GM12874 (cell line): ENCODE results near the gene B3GALT5.

Experiments used
- TF ChIP-seq, protein P1 (sequence below): IDR thresholded peaks from 2 replicates; pipeline ENCODE4 v1.5.1; 2011; ENCODE audit warnings: low read depth, mild to moderate bottlenecking, control low read depth, low read length, moderate library complexity; ENCODE audit not compliant: insufficient read depth

Gene B3GALT5

DNA sequence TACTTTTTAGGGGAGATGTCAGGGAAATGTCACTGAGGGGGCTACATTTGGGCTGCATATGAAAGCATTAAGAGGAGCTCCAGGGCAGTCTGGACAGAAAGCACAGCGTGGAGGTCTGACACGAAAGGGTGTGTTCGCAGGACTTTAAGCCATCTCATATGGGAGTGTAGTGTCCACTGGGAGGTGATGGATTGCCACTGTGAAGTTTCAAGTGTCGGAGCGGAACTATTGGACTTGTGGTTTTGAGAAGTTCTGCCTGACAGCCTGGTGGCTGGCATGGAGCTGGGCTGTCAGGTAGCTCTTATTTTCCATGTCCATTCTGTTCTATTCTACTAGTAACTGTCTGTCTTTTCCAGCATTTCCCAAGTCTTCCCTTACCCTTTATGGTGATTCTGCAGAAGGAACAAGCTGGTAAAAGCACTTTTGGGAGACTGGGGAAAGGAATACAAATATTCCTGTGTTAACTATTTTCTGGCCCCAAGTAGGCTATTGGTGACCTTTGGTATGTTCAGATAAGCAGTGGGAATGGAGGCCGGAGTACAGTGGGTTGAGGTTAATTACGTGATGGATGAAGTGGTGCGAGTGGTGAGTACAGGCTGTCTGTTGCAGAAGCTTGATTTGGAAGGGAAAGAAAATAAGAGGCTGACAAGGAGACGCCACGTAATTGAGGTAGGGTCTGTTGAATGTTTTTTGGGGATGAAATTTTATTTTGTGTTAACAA, 19.3 kb downstream of the B3GALT5 start:
- TF ChIP-seq, protein P1, sequence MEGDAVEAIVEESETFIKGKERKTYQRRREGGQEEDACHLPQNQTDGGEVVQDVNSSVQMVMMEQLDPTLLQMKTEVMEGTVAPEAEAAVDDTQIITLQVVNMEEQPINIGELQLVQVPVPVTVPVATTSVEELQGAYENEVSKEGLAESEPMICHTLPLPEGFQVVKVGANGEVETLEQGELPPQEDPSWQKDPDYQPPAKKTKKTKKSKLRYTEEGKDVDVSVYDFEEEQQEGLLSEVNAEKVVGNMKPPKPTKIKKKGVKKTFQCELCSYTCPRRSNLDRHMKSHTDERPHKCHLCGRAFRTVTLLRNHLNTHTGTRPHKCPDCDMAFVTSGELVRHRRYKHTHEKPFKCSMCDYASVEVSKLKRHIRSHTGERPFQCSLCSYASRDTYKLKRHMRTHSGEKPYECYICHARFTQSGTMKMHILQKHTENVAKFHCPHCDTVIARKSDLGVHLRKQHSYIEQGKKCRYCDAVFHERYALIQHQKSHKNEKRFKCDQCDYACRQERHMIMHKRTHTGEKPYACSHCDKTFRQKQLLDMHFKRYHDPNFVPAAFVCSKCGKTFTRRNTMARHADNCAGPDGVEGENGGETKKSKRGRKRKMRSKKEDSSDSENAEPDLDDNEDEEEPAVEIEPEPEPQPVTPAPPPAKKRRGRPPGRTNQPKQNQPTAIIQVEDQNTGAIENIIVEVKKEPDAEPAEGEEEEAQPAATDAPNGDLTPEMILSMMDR, result no peak

DNA sequence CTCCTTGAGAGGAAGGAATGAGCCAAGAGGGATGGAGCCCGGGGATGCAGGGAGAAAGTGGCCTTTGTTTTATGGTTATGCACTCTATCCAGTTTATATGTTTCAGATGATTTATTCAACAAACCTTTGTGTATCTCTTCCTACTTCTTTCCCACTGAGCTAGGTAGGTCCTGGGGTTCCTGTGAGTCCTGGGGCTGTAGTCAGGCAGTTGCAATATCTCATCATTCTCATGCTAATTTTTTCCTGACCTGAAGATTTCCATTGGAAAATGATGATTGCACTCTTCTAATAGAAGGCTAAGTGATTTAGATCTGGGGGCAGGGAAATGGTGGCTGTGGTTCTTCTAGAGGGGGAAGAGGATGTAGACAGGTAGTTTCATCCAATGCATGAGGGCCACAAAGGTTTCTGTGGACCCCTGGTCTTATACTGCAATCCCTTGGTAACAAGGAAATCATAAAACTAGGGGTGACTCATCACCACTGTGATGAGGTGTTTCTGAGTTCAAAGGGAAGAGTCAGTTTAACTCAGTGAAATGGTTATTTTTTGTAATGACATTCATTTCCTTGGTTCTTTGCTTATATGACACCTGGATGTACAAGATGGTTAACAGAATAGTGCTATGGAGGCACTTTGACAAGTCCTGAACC, 20.2 kb downstream of the B3GALT5 start:
- TF ChIP-seq, protein P1, result no peak

DNA sequence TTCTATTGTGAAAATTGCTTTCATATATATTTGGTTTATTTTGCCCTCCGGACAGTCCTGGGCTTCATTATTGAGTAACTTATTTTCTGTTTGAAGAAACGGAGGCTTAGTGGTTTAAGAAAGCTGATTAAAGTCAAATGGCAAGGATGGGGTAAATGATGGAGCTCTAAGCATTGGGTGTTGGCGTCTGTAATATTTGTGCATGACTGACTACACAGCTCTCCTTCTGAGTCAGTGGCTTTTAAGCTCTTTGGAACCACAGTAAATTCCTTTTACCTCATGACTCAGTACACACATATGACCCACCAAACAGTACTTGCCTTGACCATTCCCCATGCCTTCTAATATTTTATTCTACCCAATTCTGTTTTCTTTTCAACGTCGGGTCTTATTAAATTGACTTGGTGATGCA, 21.0 kb downstream of the B3GALT5 start:
- TF ChIP-seq, protein P1, result no peak

DNA sequence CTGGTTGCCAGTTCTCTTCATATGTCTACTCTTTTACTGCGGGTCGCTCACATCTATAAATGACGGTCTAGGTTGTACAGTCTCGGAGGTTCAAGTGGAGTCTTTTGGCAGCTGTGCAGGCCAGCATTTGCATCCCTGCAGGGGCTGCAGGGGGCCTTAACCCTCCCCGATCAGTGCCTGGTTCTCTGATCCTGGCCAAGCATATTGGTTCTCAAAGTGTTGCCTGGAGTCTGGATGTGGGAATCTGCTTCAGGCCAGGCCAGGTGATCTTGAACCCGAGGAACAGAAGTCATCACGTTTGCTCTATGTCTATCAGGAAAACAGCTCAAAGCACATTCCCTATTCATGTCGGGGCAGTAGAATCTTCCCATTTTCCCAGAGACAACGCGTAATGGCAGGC, 21.8 kb downstream of the B3GALT5 start:
- TF ChIP-seq, protein P1, result no peak

DNA sequence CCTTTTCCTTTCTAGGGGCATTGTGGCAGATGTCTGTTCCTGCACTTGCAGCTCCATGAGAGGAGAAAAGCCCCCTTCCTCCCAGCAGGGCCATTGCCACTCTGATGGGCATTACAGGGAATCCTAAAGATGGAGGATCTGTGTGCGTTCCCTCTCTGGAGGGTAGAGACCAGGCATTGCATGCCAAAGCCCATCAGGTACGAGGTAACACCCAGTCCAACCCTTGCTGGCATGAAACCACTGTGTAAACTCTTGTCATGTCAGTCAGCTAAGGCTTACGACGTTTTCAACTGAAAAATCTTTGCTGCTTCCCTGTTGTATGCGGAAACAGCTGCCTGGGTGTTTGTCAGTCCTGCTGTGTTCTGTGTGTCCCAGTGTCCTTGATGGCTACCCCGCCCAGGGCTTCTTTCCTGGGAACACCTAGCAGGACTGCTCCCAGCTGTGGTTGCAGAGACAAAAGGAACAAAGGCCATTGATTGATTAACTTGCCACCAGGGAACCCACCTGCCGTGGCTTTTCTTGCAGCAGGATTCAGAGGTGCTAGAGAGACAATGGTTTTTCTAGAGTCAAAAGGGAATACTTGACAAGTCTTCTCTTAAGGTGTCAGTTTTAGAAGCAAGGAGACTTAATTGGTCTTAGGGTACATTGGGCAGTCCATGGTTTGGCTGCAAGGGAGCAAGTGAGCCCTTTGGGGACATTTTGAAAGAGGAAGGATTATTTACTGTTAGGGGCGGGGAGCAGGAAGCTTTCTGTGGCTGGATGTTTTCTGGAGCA, 24.6 kb downstream of the B3GALT5 start:
- TF ChIP-seq, protein P1, result no peak

DNA sequence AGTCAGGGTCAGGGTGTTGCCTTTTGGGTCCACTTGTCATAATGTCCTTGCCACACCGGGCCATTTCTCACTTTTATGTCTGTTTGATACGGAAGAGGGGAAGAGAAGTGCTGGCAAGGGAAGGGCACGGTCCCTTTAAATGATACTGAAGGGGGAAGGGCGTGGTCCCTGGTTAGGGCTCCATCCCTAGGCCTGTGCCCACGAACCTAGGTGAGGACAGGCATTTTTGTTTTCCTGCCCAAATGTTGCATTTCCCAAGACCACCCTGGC, 25.2 kb downstream of the B3GALT5 start:
- TF ChIP-seq, protein P1, result no peak

DNA sequence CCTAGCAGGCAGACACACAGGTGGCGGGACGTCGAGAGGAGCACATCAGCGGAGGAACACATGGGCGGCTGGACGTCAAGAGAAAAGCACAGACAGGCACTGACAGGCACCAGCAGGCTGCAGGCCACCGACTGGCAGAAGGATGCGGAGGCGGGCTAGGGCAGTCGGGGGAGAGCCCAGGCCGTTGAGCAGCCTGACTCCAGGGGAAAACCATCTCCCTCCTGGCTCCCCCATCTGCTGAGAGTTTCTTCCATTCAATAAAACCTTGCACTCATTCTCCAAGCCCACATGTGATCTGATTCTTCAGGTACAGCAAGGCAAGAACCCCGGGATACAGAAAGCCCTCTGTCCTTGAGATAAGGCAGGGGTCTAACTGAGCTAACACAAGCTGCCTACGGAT, 25.5 kb downstream of the B3GALT5 start:
- TF ChIP-seq, protein P1, result no peak
